Measurements from ENCODE around the gene KCTD19.

The KCTD19 gene

GRCh38 chr16:67327743-67328142 is 1.2 kb upstream of the KCTD19 start:
- DNase-seq (ENCODE audit: low spot score) = no peak

GRCh38 chr16:67326115-67326471 is 448 bp downstream of the KCTD19 start:
- DNase-seq (ENCODE audit: low spot score) = no peak
- TF ChIP-seq CTCF (IDR thresholded peaks at IDR 0.05; ENCODE audit: extremely low read depth, insufficient read depth, missing control alignments) = no peak
- in situ Hi-C loops (cut with MboI; ENCODE audit: low pct_unique_long_range_greater_than_20kb, low sequenced_read_pairs, unreplicated experiment) = no loop called here

More at GRCh38 chr16:67327743-67328142, 1.2 kb upstream of the KCTD19 start:
- TF ChIP-seq CTCF (IDR thresholded peaks at IDR 0.05; ENCODE audit: extremely low read depth, insufficient read depth, missing control alignments) = no peak
- in situ Hi-C loops (cut with MboI; ENCODE audit: low pct_unique_long_range_greater_than_20kb, low sequenced_read_pairs, unreplicated experiment) = no loop called here

- TF ChIP-seq CTCF (IDR thresholded peaks at IDR 0.05; ENCODE audit: extremely low read depth, insufficient read depth, missing control alignments) = no peak
- no peak for DNase-seq (ENCODE audit: low spot score)
- in situ Hi-C loops (cut with MboI; ENCODE audit: low pct_unique_long_range_greater_than_20kb, low sequenced_read_pairs, unreplicated experiment) = no loop called here
Observed at GRCh38 chr16:67317853-67318252, 8.7 kb downstream of the KCTD19 start.

- TF ChIP-seq CTCF (IDR thresholded peaks at IDR 0.05; ENCODE audit: extremely low read depth, insufficient read depth, missing control alignments) = no peak
- peak; percentile 11 for DNase-seq (ENCODE audit: low spot score)
- in situ Hi-C loops (cut with MboI; ENCODE audit: low pct_unique_long_range_greater_than_20kb, low sequenced_read_pairs, unreplicated experiment) = no loop called here
Observed at GRCh38 chr16:67312719-67313118, 13.8 kb downstream of the KCTD19 start.

- in situ Hi-C loops (cut with MboI; ENCODE audit: low pct_unique_long_range_greater_than_20kb, low sequenced_read_pairs, unreplicated experiment) = no loop called here
- peak; percentile 78 for DNase-seq (ENCODE audit: low spot score)
- no peak for TF ChIP-seq CTCF (IDR thresholded peaks at IDR 0.05; ENCODE audit: extremely low read depth, insufficient read depth, missing control alignments)
Observed at GRCh38 chr16:67311607-67312488, 14.7 kb downstream of the KCTD19 start.

- in situ Hi-C loops (cut with MboI; ENCODE audit: low pct_unique_long_range_greater_than_20kb, low sequenced_read_pairs, unreplicated experiment) = no loop called here
- no peak for TF ChIP-seq CTCF (IDR thresholded peaks at IDR 0.05; ENCODE audit: extremely low read depth, insufficient read depth, missing control alignments)
- DNase-seq (ENCODE audit: low spot score) = no peak
Observed at GRCh38 chr16:67310561-67310960, 16.0 kb downstream of the KCTD19 start.
